Measurements from ENCODE around the gene IRX1.

The IRX1 gene

GRCh38 chr5:3625626-3626025, 30.0 kb downstream of the IRX1 start:
- POLR2A ChIA-PET = no interaction called here
- TF ChIP-seq CTCF (IDR thresholded peaks at IDR 0.05; ENCODE audit: insufficient read depth, low read length, missing control alignments) = no peak
- DNase-seq (ENCODE audit: low read depth, low spot score) = no peak
- H3K4me3 ChIP-seq (ENCODE audit: low read depth, low read length) = no peak overlapping the region
- CTCF ChIA-PET = no interaction called here

- ChIA-PET CTCF (no interaction called here), POLR2A (no interaction called here)
- no peak for DNase-seq (ENCODE audit: low read depth, low spot score)
- no peak for TF ChIP-seq CTCF (IDR thresholded peaks at IDR 0.05; ENCODE audit: insufficient read depth, low read length, missing control alignments)
- no peak overlapping the region for H3K4me3 ChIP-seq (ENCODE audit: low read depth, low read length)
These were observed 38.4 kb downstream of the IRX1 start for GRCh38 chr5:3634061-3634460.

GRCh38 chr5:3639175-3639574, 43.5 kb downstream of the IRX1 start:
- TF ChIP-seq CTCF (IDR thresholded peaks at IDR 0.05; ENCODE audit: insufficient read depth, low read length, missing control alignments) = no peak
- POLR2A ChIA-PET = no interaction called here
- no peak overlapping the region for H3K4me3 ChIP-seq (ENCODE audit: low read depth, low read length)
- DNase-seq (ENCODE audit: low read depth, low spot score) = no peak
- CTCF ChIA-PET = no interaction called here

- no peak for DNase-seq (ENCODE audit: low read depth, low spot score)
- no peak for TF ChIP-seq CTCF (IDR thresholded peaks at IDR 0.05; ENCODE audit: insufficient read depth, low read length, missing control alignments)
- CTCF ChIA-PET = no interaction called here
- POLR2A ChIA-PET = no interaction called here
- H3K4me3 ChIP-seq (ENCODE audit: low read depth, low read length) = no peak overlapping the region
These were observed 46.6 kb downstream of the IRX1 start for GRCh38 chr5:3642231-3642630.

GRCh38 chr5:3650320-3650719, 54.7 kb downstream of the IRX1 start:
- ChIA-PET POLR2A (no interaction called here), CTCF (no interaction called here)
- no peak for TF ChIP-seq CTCF (IDR thresholded peaks at IDR 0.05; ENCODE audit: insufficient read depth, low read length, missing control alignments)
- no peak for DNase-seq (ENCODE audit: low read depth, low spot score)
- H3K4me3 ChIP-seq (ENCODE audit: low read depth, low read length) = no peak overlapping the region

GRCh38 chr5:3650868-3651267, 55.2 kb downstream of the IRX1 start:
- no peak for TF ChIP-seq CTCF (IDR thresholded peaks at IDR 0.05; ENCODE audit: insufficient read depth, low read length, missing control alignments)
- POLR2A ChIA-PET = no interaction called here
- CTCF ChIA-PET = no interaction called here

More at GRCh38 chr5:3650868-3651267, 55.2 kb downstream of the IRX1 start:
- no peak overlapping the region for H3K4me3 ChIP-seq (ENCODE audit: low read depth, low read length)
- DNase-seq (ENCODE audit: low read depth, low spot score) = no peak
